SHP77 (cell line): ENCODE measurements around the gene GSTA2.
"Not testable (repeated sequence)": the region's sequence is repeated elsewhere in the genome, so short reads cannot be mapped to it uniquely, and the experiment has no call there.

Experiments
- DNase-seq, 2 experiments: peaks; one replicate each; lab custom pipeline; 2025; lab: John Stamatoyannopoulos, UW

GSTA2 gene

DNA sequence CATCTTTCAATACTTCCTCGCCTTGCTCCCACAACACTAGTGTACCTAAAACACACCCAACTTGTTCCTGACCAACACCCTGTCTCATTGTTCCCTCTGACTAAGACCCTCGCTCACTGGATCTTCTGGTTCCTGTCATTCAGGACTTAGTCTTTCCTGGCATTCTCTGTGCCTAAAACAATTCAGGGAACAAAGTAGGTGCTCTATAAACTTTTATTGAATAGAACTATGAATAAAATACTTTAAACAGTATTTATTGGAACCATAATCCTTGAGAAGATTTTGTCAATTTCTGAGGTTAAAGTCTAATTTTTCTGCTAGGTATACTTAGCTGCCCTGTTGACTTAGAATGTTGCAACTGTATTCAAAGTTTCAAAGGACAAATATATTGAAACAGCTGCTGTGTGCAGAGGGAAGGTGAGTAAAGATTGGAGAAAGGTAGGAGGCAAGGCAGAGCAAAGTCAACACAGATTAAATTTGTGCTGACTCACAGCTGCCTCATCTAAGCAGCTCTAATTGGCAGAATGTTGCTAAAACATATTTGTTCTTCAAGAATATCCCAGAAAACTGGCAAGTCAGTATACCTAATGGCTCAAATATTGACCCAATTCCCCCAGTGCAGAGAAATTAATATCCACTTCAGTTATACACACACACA is 37.6 kb downstream of the GSTA2 start:
- DNase-seq = peak; percentile 81 to 88

DNA sequence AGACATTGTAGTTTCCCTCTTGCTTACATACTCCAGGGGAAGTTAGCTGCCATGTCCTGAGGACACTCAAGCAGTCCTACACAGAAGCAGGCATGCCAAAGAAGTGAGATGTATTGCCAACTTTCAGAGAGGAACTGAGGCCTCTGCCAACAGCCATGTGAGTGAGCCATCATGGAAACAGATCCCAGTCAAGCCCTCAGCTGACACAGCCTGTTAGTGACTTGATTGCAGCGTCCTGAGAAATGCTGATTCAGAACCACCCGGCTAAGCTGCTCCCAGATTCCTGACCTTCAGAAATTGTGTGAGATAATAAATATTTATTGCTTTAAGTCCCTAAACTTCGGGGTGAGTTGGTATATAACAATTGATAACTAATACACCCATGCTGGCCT is 38.1 kb downstream of the GSTA2 start:
- peak; percentile 23 to 42 for DNase-seq

GRCh38 chr6:52724406-52725121 is 38.7 kb downstream of the GSTA2 start:
- peak; percentile 66 to 77 for DNase-seq

DNA sequence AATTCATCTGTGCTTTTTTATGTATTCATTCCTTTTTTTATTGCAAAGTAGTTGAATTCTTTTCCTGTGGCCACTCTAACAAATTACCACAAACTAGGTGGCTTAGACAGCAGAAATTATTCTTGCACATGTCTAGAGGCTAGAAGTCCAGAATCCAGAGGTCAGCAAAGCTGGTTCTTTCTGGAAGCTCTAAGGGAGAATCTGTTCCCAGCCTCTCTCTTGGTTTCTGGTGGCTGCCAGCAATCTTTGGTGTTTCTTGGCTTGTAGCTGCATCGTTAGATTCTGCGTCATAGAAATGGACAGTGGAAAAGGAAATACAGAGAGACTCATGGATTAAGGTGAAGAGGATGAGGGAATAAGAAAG is 39.3 kb downstream of the GSTA2 start:
- no peak for DNase-seq

GRCh38 chr6:52720321-52720720 is 43.0 kb downstream of the GSTA2 start:
- DNase-seq = no peak

GRCh38 chr6:52718550-52718949 is 44.7 kb downstream of the GSTA2 start:
- DNase-seq = no peak

- not testable (repeated sequence) for DNase-seq
Measured at GRCh38 chr6:52714761-52715160, 48.5 kb downstream of the GSTA2 start.

GRCh38 chr6:52712136-52712535 is 51.1 kb downstream of the GSTA2 start:
- no peak for DNase-seq

DNA sequence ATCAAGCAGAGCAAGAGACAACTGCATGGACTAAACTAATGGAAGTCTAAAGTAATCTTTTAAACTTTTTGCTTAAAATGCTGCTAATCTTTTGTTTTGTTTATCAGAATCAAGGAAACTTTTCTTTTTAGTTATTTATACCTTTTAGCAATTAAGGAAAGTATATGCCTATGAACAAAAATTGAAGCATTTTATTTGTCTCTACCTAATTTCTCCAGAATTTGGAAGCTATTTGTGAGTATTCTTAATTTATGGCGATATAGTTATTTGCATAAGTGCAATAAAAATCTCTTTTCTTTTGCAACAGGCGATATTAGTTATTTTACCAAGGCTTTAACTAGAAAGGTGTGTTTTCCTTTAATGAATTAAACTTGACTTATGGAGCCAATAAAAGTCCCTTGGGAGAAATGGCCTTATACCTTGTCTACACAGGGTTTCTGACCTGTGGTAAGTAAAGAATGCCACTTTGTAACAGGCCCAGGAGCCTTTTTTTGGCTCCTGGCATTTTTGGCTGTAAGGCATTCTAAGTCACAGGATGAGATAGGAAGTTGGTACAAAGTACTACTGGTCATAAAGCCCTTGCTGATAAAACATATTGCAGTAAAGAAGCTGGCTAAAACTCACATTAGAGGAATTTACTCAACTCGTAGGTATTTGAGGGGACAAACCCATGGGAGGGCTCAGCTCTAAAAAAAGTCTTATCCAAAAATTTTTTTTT is 55.2 kb downstream of the GSTA2 start:
- no peak for DNase-seq

DNA sequence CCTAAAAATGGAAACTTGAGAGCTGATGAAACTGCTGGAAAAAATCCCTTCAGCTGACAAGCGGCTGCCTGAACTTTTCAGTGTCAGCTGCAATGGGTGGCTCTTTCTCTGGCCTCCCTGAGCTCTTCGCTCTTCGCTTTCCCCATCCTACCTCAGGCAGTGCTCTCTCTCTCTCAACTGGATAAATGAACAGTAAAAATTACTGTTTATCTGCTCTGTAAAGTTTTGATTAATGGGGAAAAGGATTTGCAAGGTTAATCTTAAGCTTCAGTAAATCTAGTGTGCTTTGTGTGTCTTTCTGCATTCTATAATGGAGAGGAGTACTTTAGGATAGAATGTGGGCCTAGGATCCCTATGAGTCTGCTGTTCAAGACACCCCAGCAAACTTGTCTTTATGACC is 57.3 kb downstream of the GSTA2 start:
- DNase-seq = no peak

DNA sequence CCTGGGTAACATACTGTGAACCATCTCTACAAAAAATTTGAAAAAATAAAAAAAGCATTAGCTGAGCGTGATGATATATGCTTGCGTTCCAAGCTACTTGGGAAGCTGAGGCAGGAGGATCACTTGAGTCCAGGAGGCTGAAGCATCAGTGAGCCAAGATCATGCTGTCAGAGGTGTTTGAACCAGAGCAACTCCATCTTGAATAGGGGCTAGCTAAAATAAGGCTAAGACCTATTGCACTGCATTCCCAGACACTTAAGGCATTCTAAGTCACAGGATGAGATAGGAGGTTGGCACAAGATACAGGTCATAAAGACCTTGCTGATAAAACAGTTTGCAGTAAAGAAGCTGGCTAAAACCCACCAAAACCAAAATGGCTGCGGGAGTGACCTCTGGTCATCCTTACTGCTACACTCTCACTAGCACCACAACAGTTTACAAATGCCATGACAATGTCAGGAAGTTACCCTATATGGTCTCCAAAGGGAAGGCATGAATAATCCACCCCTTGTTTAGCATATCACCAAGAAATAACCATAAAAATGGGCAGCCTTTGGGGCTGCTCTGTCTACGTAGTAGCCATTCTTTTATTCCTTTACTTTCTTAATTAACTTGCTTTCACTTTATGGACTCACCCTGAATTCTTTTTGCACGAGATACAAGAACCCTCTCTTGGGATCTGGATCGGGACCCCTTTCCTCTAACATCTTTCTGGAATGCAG is 58.3 kb downstream of the GSTA2 start:
- DNase-seq = not testable (repeated sequence)

DNA sequence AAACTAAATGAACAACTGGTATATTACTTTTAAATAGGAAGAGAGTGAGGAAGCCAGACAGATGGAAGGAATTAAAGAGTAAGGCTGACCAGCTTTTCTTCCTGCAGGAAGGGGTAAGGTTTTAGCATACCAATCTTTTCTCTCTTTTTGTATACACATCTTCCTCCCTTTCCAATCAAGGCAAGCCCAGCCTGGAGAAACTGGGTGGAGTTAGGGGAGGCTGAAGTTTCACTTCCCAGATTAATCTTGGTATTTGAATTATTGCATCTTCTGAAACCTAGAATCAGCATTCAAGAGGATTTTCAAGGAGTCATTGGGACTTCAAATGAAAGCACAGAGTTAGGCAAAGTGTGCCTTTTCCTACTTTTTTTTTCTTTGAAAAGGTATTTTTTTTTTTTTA is 59.2 kb downstream of the GSTA2 start:
- no peak for DNase-seq
